Tibial nerve (tissue), 4 donors: ENCODE data around the gene SNAPC4.

Experiments
- EP300 ChIP-seq, 2 donors: sonication (generic); formaldehyde crosslinking; IDR thresholded peaks; one replicate each; pipeline ENCODE4 v1.6.1; 2017; ENCODE audit warnings: antibody characterized with exemption in 2 of 2, mild to moderate bottlenecking in 1 of 2
- POLR2A ChIP-seq, 2 donors: fragments of 450-650 bp; IDR thresholded peaks; one replicate each; pipeline ENCODE4 v1.6.1; 2017; ENCODE audit warnings: antibody characterized with exemption in 2 of 2, mild to moderate bottlenecking in 2 of 2, moderate library complexity in 2 of 2
- TF ChIP-seq, protein P1 (sequence below), 5 experiments: fragments of 200-600 bp in 3 of 5; fragments of 450-650 bp in 2 of 5; sonication (generic) in 3 of 5; IDR thresholded peaks; one replicate each; pipeline ENCODE4 v1.5.1; 2016 to 2019; ENCODE audit warnings: antibody characterized with exemption in 5 of 5, mild to moderate bottlenecking in 3 of 5, moderate library complexity in 2 of 5

DNA sequence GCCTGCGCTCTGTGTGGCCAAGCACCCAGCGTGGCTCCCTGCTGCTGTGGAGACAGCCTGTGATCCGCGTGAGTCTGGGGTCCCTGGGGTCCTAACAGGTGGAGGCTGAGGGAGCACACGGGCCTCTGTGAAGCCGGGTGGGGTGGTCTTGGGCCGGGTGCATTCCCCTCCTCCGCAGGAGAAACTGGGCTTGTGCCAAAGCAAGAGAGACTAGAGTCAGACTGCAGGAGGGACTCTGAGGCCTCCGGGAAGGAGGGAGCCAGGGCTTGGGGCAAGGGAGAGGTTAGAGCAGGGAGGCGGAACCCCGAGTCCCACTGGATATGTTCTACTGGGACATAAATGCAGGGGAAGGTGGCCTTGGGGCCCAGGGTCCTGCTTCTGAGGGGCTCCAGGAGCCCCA is 46.9 kb downstream of the SNAPC4 start:
- TF ChIP-seq, protein P1, sequence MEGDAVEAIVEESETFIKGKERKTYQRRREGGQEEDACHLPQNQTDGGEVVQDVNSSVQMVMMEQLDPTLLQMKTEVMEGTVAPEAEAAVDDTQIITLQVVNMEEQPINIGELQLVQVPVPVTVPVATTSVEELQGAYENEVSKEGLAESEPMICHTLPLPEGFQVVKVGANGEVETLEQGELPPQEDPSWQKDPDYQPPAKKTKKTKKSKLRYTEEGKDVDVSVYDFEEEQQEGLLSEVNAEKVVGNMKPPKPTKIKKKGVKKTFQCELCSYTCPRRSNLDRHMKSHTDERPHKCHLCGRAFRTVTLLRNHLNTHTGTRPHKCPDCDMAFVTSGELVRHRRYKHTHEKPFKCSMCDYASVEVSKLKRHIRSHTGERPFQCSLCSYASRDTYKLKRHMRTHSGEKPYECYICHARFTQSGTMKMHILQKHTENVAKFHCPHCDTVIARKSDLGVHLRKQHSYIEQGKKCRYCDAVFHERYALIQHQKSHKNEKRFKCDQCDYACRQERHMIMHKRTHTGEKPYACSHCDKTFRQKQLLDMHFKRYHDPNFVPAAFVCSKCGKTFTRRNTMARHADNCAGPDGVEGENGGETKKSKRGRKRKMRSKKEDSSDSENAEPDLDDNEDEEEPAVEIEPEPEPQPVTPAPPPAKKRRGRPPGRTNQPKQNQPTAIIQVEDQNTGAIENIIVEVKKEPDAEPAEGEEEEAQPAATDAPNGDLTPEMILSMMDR (IDR thresholded peaks at IDR 0.05) = no peak
- TF ChIP-seq POLR2A (IDR thresholded peaks at IDR 0.05) = no peak
- no peak for TF ChIP-seq EP300 (IDR thresholded peaks at IDR 0.05)
